GM18498 (cell line): ENCODE measurements around the gene DICER1.
"Not testable (repeated sequence)": the region's sequence is repeated elsewhere in the genome, so short reads cannot be mapped to it uniquely, and the experiment has no call there.

ENCODE experiments used
- ATAC-seq: cut with Tn5 transposase; IDR thresholded peaks from one replicate; pipeline ENCODE4 v1.9.1; 2021; ENCODE audit warnings: mild to moderate bottlenecking, moderate library complexity; ENCODE audit not compliant: unreplicated experiment

DICER1 gene, protein sequence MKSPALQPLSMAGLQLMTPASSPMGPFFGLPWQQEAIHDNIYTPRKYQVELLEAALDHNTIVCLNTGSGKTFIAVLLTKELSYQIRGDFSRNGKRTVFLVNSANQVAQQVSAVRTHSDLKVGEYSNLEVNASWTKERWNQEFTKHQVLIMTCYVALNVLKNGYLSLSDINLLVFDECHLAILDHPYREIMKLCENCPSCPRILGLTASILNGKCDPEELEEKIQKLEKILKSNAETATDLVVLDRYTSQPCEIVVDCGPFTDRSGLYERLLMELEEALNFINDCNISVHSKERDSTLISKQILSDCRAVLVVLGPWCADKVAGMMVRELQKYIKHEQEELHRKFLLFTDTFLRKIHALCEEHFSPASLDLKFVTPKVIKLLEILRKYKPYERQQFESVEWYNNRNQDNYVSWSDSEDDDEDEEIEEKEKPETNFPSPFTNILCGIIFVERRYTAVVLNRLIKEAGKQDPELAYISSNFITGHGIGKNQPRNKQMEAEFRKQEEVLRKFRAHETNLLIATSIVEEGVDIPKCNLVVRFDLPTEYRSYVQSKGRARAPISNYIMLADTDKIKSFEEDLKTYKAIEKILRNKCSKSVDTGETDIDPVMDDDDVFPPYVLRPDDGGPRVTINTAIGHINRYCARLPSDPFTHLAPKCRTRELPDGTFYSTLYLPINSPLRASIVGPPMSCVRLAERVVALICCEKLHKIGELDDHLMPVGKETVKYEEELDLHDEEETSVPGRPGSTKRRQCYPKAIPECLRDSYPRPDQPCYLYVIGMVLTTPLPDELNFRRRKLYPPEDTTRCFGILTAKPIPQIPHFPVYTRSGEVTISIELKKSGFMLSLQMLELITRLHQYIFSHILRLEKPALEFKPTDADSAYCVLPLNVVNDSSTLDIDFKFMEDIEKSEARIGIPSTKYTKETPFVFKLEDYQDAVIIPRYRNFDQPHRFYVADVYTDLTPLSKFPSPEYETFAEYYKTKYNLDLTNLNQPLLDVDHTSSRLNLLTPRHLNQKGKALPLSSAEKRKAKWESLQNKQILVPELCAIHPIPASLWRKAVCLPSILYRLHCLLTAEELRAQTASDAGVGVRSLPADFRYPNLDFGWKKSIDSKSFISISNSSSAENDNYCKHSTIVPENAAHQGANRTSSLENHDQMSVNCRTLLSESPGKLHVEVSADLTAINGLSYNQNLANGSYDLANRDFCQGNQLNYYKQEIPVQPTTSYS (N-terminal part only)

DNA sequence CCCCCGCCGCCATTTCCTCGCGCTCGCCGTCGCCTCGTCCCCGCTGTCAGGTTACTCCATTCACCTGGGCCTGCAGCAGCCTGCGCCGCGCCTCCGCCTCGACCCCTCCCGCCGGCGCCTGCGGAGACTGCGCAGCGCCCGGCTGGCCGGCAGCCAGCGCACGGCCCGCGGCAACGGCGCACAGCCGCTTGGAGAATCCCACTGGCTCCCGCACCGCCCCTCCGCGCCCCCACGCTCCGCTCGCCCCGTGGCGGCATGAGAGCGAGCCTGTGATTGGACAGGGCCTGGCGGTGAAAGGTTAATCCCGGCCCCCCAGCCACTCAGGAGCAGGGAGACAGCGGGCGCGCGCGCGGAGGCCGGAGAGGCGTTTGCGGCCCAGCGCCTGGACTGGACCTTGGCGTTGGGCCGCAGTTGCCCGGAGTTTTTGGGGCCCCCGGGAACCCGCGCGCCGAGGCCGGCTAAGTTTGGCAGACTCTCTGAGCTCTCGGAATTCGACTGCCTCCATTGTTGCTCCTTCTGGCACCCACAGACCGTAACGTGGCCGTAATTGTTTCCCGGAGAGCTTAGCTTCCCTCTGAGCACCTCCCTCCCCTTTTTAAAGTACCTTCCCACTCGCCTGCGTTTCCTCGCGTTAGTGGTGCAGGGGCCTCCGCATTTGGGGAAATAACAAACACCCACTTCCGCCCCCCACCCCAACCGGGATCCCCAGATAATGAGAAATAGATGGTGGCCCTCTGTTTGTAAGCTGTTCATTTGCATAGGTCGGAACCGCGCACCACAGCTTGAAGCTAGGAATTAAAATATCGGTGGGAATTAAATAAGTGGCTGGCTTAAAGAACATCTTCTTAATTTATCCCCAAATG is at the start of gene DICER1:
DICER1 (minus strand) TSS at position 203 of the 863 bp plus-strand sequence. CDS start 24,071 bp downstream, outside the sequence.
- ATAC-seq, result peak; percentile 83

DNA sequence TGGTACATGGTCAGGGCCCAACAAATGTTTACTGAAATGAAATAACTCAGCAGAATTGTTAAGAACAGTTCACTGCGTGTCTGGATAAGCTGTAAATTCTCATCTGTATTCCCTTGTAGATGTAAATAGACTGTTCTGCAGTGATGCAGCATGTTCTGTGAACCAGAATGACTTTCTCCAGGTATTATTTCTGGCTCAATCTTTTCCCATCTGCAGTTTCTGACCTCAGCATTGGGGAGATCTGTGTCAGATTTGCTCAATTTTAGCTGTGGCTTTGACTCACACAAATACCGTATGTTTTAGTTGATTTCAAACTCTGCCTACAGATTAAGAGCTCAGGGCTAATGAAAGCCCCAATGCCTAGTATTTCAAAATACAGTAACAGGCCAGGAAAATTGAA is 49.2 kb upstream of the DICER1 start:
- no peak for ATAC-seq

GRCh38 chr14:95204705-95205104 is 47.4 kb upstream of the DICER1 start:
- no peak for ATAC-seq

DNA sequence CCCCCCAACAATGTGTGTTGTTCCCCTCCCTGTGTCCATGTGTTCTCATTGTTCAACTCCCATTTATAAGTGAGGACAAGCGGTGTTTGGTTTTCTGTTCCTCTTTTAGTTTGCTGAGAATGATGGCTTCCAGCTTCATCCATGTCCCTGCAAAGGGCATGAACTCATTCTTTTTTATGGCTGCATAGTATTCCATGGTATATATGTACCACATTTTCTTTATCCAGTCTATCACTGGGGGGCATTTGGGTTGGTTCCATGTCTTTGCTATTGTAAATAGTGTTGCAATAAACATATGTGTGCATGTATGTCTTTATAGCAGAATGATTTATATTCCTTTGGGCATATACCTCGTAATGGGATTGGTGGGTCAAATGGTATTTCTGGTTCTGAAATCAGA is 44.4 kb upstream of the DICER1 start:
- not testable (repeated sequence) for ATAC-seq

- ATAC-seq, result no peak
Measured at GRCh38 chr14:95200404-95200803, 43.1 kb upstream of the DICER1 start.

DNA sequence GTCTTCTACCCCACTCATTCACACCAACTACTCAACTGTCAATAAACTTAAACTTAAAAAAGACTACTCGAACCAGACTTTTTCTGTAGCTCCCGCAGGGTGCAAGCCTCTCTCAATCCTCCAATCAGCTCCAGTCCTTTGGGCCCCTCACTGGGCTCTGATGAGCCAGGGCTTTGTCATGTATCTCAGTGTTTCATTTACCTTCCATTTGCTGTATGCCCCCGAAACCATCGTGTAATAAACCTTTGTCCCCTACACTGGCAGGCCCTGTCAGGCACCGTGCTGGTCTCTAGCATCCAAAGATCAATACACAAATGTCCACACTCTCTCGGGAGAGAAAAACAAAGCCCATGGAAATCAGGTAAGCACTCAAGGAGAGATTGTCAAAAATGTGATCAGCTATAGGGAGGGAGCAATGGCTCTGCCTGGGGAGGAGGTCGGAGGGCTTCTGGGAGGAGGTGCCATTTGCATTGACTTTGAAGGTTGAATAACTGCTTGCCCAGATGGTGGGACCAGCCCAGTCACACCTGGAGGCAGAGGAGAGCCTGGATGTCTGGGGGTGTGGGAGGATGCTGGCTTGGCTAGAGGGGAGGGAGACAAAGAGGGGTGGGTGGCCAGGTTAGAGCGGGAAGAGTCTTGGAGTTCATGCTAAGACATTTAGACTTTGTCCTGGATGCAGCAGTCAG is 42.1 kb upstream of the DICER1 start:
- no peak for ATAC-seq

DNA sequence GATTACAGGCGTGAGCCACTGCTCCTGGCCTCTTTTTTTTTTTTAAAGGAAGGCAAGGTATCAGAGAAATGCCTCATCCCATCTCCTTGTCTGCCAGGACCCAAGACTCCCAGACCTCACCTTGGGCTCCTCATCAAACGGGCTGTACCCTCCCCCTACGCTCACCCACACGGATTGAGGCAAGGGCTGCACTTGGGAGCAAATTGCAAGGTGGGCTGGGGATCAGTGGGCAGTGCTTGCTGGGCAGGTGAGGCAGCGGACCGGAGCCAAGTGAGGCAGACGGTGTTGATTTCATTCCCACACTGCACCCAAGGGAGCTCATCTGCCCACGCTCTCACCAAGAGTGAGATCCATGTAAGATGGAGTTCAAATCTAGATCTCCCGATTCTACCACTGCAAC is 41.0 kb upstream of the DICER1 start:
- ATAC-seq, result no peak

DNA sequence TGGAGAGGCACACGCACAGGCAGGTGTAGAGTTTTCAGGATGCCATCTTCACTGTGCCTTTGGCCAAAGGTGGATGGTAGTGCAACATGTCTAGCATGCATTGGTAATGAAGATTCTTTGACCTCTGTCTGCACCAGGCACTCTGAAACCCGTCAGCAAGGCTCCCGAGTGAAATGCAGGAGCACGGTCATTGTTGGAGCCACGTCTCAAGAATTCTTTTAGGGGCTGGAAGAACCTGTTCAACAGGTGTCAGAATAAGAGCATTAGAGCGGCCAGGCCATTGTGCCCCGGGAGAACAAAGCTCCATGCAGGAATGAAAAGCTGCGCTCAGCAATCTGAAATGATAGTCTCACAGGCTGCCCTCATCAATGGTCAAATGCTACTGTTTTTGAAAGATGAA is 40.2 kb upstream of the DICER1 start:
- no peak for ATAC-seq

DNA sequence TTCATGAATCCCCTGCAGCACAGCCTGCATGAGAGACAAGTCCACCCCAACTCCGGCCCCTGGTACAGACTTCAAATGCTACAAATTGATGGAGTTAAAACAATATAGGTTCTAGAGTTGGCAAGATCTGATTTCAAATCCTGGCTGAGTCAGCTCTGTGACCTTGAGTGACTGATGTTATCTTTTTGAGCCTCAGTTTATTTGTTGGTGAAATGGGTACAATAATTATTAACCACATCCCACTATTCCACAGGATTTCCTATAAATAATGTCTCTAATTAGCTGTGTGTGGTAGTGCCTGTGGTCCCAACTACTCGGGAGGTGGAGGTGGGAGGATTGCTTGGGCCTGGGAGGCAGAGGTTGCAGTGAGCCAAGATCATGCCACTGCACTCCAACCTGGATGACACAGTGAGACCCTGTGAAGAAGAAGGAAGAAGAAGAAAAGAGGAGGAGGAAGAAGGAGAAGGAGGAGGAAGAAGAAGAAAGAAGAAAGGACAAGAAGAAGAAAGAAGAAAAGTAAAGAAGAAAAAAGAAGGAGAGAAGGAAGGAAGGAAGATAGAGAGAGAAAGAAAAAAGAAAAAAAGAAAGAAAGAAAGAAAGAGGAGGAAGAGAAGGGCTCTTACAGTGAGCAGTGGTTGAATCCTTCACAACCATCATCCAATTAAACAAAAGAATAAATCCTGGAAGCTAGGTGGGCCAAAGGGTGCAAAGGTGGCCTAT is 39.7 kb upstream of the DICER1 start:
- no peak for ATAC-seq

GRCh38 chr14:95196268-95196667 is 38.9 kb upstream of the DICER1 start:
- ATAC-seq, result peak; percentile 56

GRCh38 chr14:95195031-95195430 is 37.7 kb upstream of the DICER1 start:
- ATAC-seq, result no peak

- ATAC-seq, result no peak
Measured at GRCh38 chr14:95193081-95193480, 35.8 kb upstream of the DICER1 start.

DNA sequence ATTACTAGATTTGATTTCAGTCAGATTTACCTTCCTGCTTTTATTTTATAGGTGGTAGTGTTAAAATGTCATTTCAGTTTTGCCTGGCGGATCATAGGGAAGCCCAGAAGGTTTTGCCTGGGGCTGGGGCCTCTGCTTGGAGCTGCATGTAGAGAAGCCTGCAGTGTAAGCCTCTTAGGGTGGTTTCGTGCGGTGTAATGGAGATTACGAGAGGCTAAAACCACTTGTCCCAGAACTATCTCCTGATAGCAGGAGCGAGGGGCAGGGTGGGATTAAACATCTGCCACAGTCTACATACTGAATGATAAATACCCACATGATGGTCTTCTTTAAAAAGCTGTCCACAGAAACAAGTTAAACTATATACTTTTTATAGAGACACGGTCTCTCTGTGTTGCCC is 35.0 kb upstream of the DICER1 start:
- no peak for ATAC-seq

DNA sequence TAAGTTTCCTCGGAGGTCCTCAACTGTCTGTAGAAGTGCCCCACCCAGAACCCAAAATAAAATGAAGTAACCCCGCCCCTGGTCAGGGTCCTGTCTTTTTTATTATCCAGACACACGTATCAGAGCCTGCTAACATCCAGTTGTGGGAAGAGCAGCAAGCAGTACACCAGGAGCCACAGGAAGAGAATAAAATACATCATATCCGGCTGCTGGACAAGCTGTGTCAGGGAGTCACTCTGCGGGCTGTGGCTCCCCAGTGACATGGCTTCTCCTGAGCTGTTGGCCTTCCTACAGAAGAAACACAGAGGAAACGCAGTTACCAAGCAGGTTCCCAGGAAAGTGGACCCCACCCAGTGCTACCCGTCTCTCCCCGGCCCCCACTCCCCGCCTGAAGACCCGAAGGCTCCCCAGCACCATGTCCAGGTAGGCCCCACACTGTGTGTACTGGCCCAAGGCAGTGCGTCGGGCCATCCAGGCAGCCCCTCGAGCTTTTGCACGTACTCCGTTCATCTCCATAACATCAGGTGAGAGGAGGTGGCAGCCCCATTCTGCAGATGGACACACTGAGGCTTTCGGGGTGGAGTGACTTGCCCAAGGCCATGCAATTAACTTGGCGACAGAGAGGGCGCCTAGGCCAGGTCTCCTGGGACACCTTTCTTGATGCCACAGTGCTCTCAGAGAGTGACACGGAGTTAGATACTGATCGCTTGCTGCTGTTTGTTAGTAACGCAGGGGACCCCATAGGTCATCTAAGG is 34.3 kb upstream of the DICER1 start:
- no peak for ATAC-seq

DNA sequence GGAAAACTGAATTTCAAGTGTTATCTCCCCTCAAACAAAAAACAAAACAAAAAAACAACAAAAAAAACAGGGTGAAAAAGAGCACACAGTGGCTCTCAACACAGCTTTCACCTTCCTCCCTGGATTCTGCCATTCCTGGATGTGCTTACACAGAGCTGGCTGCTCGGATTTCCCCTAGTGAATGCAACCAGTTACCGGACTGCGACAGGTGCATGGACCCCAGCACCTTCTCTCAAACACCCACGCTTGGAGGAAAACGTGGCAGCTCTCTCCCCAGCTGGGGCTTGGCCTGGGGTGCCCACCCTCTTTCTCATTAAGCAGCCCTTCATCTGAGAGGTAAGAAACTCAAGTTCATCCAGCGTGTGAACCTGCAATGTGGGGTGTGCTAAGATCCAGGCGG is 33.5 kb upstream of the DICER1 start:
- ATAC-seq, result no peak

GRCh38 chr14:95190346-95190840 is 33.1 kb upstream of the DICER1 start:
- no peak for ATAC-seq

GRCh38 chr14:95189367-95190132 is 32.2 kb upstream of the DICER1 start:
- no peak for ATAC-seq
